Activated T-helper 9 cell treated with anti-CD3 and anti-CD28 coated beads, Interleukin-2, amount 50 U/mL, for 16 hours (primary cell): ENCODE data around the gene NHLH1.
"Not testable (repeated sequence)": the region's sequence is repeated elsewhere in the genome, so short reads cannot be mapped to it uniquely, and the experiment has no call there.

ENCODE experiments used
- DNase-seq: peaks from one replicate; pipeline ENCODE4 v3.0.0-alpha.2; 2020; ENCODE audit warnings: low read depth

Gene NHLH1

DNA sequence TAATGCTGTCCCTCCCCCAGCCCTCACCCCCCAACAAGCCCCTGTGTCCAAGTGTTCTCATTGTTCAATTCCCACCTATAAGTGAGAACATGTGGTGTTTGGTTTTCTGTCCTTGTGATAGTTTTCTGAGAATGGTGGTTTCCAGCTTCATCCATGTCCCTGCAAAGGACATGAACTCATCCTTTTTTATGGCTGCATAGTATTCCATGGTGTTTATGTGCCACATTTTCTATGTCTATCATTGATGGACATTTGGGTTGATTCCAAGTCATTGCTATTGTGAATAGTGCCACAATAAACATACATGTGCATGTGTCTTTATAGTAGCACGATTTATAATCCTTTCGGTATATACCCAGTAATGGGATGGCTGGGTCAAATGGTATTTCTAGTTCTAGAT is 17.9 kb downstream of the NHLH1 start:
- DNase-seq: not testable (repeated sequence)

- not testable (repeated sequence) for DNase-seq
Measured at GRCh38 chr1:160388406-160388805, 21.5 kb downstream of the NHLH1 start.

DNA sequence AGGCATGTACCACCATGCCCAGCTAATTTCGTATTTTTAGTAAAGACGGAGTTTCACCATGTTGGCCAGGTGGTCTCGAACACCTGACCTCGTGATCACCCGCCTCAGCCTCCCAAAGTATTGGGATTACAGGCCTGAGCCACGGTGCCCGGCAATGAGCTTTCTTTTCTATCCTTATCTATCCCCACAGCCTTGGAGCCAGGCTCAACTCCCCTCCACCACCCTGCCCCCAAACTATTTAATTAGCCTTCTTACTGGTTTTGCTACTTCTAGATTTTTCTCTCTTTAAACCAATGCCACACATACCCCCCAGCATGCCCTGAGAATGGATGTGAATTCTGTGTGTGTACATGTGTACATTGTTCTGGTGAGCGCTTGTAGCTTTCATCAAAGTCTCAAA is 27.8 kb downstream of the NHLH1 start:
- DNase-seq: no peak

- DNase-seq: no peak
Measured at GRCh38 chr1:160397651-160398050, 30.8 kb downstream of the NHLH1 start.

DNA sequence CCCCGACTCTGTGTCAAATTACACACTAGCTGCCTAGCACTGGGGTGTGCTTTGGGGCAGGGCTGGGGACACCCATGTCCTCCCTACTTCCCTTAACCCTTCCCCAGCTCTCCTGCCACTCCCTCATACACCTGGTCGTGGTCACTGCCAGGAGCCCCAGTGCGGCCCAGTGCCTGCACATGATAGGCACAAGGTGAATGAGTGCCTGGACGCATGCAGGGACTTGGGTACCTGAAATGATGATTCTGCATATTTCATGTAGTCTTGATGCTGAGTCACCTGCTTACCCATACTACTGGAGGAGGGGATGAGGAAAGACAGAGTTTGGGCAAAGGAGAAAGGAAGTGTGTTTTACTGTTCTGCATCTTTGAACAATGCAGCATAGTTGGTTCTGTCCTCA is 32.0 kb downstream of the NHLH1 start:
- no peak for DNase-seq

- DNase-seq: no peak
Measured at GRCh38 chr1:160399544-160400222, 32.8 kb downstream of the NHLH1 start.

DNA sequence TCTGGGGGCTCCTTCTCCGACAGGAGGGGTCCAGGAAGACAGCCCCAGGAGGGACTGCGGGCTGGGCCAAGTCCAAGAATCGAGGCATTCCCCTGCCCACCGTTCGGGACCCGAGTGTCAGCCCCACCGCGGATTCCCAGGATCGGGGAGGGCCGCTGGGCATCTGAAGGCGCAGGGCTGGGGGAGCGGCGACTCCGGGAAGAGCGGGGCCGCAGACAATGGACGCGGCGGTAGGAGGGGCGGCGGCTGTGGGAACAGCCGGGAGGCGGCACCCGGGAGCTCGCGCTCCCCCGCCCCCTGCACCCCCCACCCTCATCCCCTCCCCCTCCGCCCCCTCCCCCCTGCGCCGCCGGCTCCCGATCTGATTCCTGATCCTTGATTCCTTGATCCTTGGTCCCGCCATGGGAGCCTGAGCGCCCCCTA is 33.4 kb downstream of the NHLH1 start, which contains the start of gene VANGL2:
Gene VANGL2 (plus strand): TSS at position 342 of the 423 bp plus-strand sequence. CDS start 15,274 bp downstream, outside the sequence.
- DNase-seq: no peak

DNA sequence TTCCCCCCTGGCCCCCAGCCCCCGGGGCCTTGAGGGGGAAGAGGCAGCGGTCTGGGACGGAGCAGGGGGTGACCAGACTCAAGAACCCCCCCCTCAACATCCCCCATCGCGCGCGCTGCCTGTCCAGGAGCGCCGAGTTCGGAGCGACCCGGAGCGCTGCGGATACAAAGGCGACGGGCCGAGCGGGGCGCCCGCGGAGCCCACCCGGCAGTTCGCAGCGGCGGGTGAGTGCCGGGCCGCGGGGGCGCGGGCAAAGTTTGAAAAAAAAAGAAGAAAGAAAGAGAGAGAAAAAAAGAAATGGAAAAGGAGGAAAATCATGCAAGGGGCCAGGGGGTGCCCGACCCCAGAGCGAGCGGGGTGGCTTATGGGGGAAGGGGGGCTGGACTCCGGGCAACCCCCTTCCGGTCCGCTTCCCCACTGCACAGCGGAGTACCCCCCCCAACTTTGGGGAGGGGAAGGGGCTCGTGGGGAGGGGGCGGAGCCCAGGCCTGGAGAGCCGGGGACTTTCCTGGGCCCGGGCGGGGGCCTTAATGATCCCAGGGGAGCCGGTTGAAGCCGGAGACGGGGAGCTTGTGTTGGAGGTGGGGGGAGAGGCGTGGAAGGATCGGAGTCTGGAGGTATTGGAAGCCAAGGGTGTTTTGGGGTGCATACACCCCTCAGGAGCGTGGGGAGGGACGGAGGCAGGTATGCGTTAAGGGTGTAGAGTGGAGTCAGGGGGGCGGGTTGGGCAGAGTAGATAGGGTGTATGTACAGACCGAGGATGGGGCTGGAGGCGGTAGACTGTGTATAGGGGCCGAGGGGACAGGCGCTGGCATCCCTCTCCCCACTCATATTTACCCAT is 34.0 kb downstream of the NHLH1 start:
- DNase-seq: no peak

DNA sequence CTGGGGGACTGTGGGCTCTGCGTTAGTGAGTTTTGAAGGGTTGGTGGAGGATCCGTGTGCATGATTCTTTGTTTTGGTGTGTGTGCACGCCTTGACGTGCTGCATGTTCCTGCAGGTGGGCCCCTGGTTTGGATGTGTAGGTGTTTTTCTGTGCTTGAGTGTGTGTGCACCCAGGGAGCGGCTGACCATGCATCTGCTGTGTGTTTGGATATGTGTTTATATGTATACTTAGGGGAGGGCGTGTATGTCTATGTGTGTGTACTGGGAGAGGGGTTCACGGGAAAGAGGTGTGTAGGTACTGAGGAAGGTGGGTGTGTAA is 34.6 kb downstream of the NHLH1 start:
- no peak for DNase-seq

DNA sequence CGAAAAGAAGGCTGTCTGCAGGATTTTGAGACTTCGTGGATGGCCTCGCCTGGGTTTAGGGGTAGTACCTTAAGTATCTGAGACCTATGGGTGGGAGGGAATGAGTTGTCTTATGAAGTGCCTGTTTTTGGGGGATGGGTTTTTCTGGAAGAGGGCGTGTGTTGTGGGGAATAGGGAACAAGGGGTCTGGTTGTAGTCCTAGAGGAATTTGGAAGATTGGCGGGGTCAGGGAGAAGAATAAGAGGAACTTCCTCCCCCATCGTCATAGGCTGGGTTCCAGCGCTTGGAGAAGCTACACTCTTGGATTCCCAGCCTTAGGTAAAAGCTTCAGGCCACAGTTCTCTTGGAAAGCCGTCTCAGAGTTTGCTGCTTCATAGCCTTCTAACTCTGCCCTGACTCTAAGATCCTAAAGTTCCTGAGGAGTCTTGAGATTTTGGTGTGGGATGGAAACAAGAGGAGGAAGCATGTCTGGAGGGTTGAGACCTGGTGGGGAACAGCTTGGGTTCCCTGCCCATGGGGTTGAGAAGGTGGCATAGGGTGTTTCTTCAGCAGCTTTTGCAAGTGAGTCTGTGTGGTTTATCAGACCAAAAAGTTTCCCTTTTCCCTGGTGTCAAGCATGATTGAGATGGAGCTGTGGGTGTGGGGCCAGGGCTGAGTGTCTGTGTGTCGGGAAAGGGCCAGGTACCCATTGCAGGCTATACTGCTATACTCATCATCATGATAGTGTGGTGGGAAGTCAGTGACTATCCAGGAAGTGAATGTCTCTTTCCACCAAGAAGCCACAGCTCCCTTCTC is 35.3 kb downstream of the NHLH1 start:
- DNase-seq: no peak

GRCh38 chr1:160403244-160403643 is 36.4 kb downstream of the NHLH1 start:
- no peak for DNase-seq

- no peak for DNase-seq
Measured at GRCh38 chr1:160404094-160404493, 37.2 kb downstream of the NHLH1 start.

DNA sequence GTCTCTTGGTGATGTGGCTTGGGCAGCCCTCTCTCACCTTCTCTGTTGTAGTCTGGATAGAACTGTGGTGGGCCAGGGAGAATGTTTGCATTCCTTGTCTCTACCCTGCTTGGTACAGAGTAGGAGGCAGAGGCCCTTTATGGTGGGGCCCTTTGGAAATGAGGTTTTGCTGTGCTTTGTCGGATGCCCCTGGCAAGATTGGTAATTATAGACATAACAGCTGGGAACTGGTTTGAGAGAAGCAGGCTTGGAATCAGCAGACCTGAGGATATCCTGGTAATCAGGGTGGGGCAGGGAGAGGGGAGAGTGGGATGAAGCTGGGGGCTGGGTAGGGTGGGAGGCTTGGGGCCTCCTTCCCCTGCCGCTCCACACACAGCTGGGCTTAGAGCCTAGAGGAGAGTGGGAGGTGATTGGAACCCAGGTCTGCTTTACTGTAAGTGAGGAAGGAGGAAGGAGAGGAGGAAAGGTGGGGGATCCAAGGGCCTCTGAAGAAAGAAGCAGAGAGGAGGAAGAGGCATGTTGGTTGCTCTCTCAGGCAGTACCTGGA is 38.5 kb downstream of the NHLH1 start:
- no peak for DNase-seq

GRCh38 chr1:160406131-160406968 is 39.5 kb downstream of the NHLH1 start:
- no peak for DNase-seq

DNA sequence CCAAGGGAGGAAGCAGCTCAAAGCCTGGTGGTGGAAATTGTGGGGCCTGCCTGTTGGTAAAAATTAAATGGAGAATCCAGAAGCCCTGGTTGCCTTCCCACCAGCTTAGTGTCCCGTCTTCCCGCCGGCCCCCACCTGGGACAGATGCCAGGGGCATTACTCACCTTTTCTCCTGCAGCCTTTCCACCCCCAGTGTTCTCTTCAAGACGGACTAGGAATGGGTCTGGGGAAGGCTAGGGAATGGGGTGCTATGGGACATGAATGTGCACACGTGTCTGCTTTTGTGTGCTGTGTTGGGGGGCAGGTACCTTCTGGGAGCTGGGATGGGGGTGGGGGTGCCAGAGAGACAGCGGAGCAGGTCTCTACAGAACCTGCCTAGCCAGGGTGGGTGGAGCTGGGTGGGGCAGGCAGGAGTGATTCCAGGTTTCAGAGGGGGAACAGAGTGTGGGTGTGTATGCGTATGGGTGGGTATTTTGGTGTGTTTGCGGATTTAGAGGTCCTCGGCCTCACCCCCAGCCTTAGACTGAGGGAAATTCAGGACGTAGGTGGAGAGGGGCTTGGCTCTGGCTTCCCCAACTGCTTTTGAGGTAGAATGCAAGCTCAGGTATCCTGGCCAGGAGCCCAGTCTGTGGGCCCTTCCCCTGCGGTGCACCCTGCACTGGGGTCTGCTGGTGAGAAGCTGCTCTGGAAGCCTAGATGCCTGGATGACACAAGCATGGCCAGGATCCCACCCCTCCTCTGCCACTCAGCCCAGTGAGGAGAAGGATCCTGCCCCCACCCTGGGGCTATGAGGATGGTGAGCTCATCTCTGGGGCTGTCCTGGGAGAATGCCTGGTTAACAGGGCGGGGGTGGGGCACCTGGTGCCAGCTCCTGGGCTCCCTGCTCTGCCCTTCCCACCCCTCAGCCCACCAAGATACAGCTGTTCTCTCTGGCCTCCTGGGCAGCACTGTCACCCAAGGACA is 41.2 kb downstream of the NHLH1 start:
- DNase-seq: no peak

GRCh38 chr1:160408864-160409263 is 42.0 kb downstream of the NHLH1 start:
- no peak for DNase-seq

GRCh38 chr1:160409486-160409885 is 42.6 kb downstream of the NHLH1 start:
- DNase-seq: no peak

GRCh38 chr1:160410406-160411005 is 43.6 kb downstream of the NHLH1 start:
- no peak for DNase-seq

DNA sequence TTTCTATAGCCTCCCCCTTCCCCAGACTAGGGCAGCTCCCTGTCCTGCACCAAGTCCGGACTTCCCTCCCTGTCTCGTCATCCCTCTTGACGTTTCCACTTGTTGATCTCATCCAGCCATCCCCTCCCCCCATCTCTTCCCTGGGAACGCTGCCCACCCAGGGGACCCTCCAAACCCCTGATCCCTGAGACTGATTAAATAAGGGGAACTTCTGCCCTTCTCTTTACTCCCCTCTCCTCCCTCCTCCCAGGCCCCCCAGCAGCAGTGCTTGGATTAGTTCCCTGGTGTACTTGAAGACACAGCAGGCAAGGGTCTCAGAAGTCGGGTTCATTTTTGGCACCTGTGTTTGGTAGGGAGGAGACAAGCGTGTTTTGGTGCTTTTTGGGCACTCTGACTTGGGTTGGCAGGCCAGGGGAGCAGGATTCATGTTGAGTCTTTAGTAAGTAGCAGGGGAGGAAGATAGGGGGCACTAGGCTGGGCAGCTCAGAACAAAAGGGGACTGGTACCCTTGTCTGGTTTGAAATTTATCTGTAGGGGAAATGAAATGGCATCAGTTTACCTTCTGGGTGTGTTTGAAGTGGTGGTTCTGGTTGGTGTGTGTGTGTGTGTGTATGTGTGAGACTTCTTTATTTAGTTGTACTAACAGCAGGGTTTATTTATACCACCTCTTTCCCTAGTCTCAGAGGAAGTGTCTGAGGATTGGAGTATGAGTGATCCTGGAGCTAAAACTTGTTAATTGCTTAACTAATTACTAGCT is 44.6 kb downstream of the NHLH1 start:
- no peak for DNase-seq
